Activated naive CD4-positive, alpha-beta T cell treated with anti-CD3 and anti-CD28 coated beads, Interleukin-2, amount 10 ng/mL, durations not matched to agents 7 days and 5 days (primary cell): ENCODE measurements around the gene TM4SF1.

Experiments
- CTCF ChIA-PET: fragments of 350-600 bp; sonication (Branson Sonifier 250); formaldehyde crosslinking; loops from one replicate; lab custom pipeline; 2021; ENCODE audit warnings: antibody characterized with exemption; lab: Charles Lee
- DNase-seq: peaks from one replicate; pipeline ENCODE4 v3.0.0-alpha.2; 2020
- H3K27ac Mint-ChIP-seq: one replicate; pipeline ENCODE4 v1.8.0; 2021; ENCODE audit warnings: mild to moderate bottlenecking, moderate library complexity, mixed read lengths
- H3K27me3 Mint-ChIP-seq: one replicate; pipeline ENCODE4 v1.8.0; 2021; ENCODE audit warnings: mild to moderate bottlenecking, mixed read lengths
- H3K36me3 Mint-ChIP-seq: one replicate; pipeline ENCODE4 v1.8.0; 2021; ENCODE audit warnings: mixed read lengths
- H3K4me1 Mint-ChIP-seq: one replicate; pipeline ENCODE4 v1.8.0; 2021; ENCODE audit warnings: mixed read lengths
- H3K4me3 Mint-ChIP-seq: one replicate; pipeline ENCODE4 v1.8.0; 2021; ENCODE audit warnings: mild to moderate bottlenecking, moderate library complexity, mixed read lengths
- H3K9me3 Mint-ChIP-seq: one replicate; pipeline ENCODE4 v1.8.0; 2021; ENCODE audit warnings: mixed read lengths

Gene TM4SF1

GRCh38 chr3:149402481-149402880 lies 25.0 kb upstream of the TM4SF1 start:
- peaks cover 9% of the 10 kb centered on the region for H3K27me3 Mint-ChIP-seq
- no peaks in the 10 kb centered on the region for H3K4me1 Mint-ChIP-seq
- CTCF ChIA-PET: no interaction called here
- no peak overlapping the region for H3K27ac Mint-ChIP-seq
- H3K4me3 Mint-ChIP-seq: no peak overlapping the region
- H3K9me3 Mint-ChIP-seq: no peaks in the 10 kb centered on the region
- H3K36me3 Mint-ChIP-seq: no peaks in the 10 kb centered on the region
- DNase-seq: no peak

DNA sequence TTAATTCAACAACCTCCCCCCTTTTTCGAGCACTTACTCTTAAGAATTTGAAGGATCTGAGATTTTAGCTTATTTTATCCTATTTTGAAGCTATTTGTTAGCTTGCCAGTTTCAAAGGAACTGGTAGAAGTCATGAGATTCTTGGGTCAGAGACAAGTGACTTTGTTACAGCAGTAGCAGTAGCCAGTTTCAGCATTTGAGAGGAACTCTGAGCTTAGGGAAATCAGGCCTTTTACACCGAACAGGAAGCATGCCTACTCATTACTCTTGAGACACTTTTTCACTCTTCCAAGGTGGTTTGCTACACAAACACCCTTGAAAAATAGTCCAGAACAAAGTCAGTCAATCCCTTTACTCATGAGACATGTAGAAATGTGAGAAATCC lies 24.5 kb upstream of the TM4SF1 start:
- no peaks in the 10 kb centered on the region for H3K4me1 Mint-ChIP-seq
- CTCF ChIA-PET: no interaction called here
- no peaks in the 10 kb centered on the region for H3K36me3 Mint-ChIP-seq
- H3K9me3 Mint-ChIP-seq: no peaks in the 10 kb centered on the region
- DNase-seq: no peak
- H3K27ac Mint-ChIP-seq: no peak overlapping the region
- no peak overlapping the region for H3K4me3 Mint-ChIP-seq
- peaks cover 9% of the 10 kb centered on the region for H3K27me3 Mint-ChIP-seq

DNA sequence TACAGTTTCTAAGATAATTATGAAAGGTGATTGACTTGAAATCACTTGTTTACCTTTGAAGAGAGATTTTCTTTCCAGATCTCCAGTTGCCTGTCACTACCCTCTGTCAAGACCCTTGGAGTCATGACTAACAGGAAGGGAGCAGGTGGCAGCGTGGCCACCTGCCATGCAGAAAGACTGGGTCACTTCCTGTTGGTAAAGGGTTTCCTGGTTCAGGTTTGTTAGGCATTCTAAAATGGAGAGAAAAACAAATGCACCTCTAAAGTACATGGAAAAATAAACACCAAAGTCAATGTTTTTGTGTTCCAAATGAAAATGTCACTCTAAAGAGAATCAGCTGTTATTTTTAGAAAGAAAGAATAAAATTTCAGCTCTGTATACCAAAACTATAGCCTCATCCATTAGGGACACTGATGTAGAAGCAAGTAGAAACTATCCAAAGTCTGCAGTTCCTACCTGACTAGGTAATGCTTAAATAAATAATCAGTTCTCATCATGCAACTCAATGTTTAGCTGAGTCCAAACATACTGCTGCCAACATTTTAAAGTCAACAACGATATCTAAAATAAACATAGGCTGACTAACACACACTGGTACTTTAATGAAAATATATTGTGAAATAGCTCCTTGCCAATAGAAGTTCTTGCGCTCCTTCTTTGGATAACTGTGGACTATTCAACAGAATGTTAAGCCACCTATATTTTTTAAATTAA lies 23.9 kb upstream of the TM4SF1 start:
- H3K36me3 Mint-ChIP-seq: no peaks in the 10 kb centered on the region
- H3K9me3 Mint-ChIP-seq: no peaks in the 10 kb centered on the region
- CTCF ChIA-PET: no interaction called here
- H3K4me1 Mint-ChIP-seq: no peaks in the 10 kb centered on the region
- no peak for DNase-seq
- no peak overlapping the region for H3K27ac Mint-ChIP-seq
- peaks cover 8% of the 10 kb centered on the region for H3K27me3 Mint-ChIP-seq
- H3K4me3 Mint-ChIP-seq: no peak overlapping the region

DNA sequence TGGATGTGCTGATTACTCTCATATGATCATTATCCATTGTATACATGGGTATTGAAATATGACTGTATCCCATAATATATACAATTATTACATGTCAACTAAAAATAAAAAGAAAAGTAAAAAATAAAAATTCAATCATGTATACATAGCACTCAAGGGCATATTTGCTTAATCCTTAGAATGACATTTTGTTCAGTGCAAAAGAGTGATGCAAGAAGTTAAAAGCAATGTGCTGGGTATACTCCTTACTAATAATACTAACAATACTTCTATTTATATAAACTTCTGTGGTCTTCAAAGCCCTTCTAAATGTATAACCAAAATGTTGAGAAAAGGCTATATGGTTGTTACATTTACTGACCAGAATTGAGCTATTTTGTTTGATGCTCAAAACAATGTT lies 23.2 kb upstream of the TM4SF1 start:
- no peaks in the 10 kb centered on the region for H3K36me3 Mint-ChIP-seq

GRCh38 chr3:149398296-149398695 lies 20.8 kb upstream of the TM4SF1 start:
- DNase-seq: no peak
- CTCF ChIA-PET: no interaction called here
- H3K9me3 Mint-ChIP-seq: no peaks in the 10 kb centered on the region
- no peaks in the 10 kb centered on the region for H3K4me1 Mint-ChIP-seq
- no peak overlapping the region for H3K4me3 Mint-ChIP-seq
- H3K27me3 Mint-ChIP-seq: peaks cover 4% of the 10 kb centered on the region
- H3K27ac Mint-ChIP-seq: no peak overlapping the region
- H3K36me3 Mint-ChIP-seq: no peaks in the 10 kb centered on the region

More for the DNA sequence above, 23.2 kb upstream of the TM4SF1 start:
- Mint-ChIP-seq H3K4me3 (no peak overlapping the region), H3K9me3 (no peaks in the 10 kb centered on the region), H3K4me1 (no peaks in the 10 kb centered on the region), H3K27me3 (peaks cover 4% of the 10 kb centered on the region), H3K27ac (no peak overlapping the region)
- DNase-seq: no peak
- CTCF ChIA-PET: no interaction called here

DNA sequence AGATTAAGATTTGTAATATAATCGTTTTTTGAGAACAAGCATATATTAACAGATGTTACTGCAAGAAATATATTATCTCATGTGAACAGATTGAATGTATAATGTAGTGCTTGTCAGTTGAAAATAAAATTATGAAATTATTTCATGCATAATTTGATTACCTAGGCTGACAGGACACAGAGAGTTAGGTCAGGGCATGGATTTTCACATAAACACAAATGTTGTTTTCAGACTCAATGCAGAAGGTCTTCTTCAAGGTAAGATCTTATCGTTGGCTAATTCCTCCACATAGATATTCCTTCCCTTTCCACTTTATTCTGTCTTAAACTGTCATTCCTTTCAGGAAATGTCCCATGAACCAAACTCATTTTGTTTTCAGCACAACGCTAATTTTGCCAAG lies 20.1 kb upstream of the TM4SF1 start:
- DNase-seq: no peak
- no peak overlapping the region for H3K4me3 Mint-ChIP-seq
- no peaks in the 10 kb centered on the region for H3K4me1 Mint-ChIP-seq
- no peak overlapping the region for H3K27ac Mint-ChIP-seq
- H3K36me3 Mint-ChIP-seq: no peaks in the 10 kb centered on the region
- CTCF ChIA-PET: no interaction called here
- H3K9me3 Mint-ChIP-seq: no peaks in the 10 kb centered on the region
- peaks cover 4% of the 10 kb centered on the region for H3K27me3 Mint-ChIP-seq

GRCh38 chr3:149396476-149396875 lies 19.0 kb upstream of the TM4SF1 start:
- CTCF ChIA-PET: no interaction called here
- Mint-ChIP-seq H3K27ac (no peak overlapping the region), H3K4me3 (no peak overlapping the region), H3K36me3 (no peaks in the 10 kb centered on the region), H3K9me3 (no peaks in the 10 kb centered on the region), H3K4me1 (no peaks in the 10 kb centered on the region), H3K27me3 (peaks cover 4% of the 10 kb centered on the region)
- no peak for DNase-seq

DNA sequence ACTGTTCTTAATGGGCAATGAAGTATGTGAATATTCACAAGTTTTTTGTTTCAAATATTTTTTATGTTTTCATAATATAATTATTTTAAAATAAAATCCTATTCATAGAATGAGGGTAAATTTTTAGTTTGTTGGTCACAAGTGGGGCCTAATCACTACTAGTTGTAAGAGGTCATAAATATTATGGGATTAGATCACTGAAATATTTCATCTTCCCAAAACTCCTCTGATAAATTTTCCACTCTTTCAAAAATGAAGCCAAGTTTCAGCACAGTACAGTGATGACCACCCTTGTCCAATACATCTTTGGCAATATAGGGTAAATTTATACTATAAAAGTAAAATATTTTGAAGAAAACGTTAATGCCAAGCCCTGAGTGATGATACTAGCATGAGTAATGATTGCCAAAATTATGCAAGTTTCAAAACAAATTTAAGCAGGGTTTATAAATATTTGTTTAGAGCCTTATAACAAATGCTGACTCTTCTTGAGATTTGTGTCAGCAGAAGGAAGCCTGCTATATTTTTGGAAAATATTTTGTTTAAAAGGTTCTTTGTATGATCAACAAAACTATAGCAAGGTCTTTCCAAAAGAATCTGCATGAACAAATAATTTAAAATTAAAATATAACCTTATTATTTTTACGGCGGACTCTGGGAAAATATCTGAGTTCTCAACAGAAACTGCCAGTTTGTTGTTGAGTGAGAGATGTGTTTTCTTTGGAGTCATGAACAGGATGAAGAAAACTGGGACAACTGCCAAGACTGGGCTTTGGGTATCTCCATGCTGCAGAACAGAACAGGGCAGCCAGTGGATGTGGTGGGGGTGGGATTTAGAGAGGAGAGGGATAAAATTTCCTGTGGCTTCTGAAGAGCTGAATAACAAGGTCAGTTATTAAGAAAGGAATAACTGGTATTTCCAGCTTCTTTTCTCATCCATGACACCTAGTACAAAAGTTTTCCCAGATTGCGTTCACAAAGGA lies 17.9 kb upstream of the TM4SF1 start:
- Mint-ChIP-seq H3K27ac (no peak overlapping the region), H3K9me3 (no peaks in the 10 kb centered on the region), H3K27me3 (peaks cover 4% of the 10 kb centered on the region), H3K4me1 (no peaks in the 10 kb centered on the region), H3K36me3 (no peaks in the 10 kb centered on the region), H3K4me3 (no peak overlapping the region)
- DNase-seq: no peak
- CTCF ChIA-PET: no interaction called here

DNA sequence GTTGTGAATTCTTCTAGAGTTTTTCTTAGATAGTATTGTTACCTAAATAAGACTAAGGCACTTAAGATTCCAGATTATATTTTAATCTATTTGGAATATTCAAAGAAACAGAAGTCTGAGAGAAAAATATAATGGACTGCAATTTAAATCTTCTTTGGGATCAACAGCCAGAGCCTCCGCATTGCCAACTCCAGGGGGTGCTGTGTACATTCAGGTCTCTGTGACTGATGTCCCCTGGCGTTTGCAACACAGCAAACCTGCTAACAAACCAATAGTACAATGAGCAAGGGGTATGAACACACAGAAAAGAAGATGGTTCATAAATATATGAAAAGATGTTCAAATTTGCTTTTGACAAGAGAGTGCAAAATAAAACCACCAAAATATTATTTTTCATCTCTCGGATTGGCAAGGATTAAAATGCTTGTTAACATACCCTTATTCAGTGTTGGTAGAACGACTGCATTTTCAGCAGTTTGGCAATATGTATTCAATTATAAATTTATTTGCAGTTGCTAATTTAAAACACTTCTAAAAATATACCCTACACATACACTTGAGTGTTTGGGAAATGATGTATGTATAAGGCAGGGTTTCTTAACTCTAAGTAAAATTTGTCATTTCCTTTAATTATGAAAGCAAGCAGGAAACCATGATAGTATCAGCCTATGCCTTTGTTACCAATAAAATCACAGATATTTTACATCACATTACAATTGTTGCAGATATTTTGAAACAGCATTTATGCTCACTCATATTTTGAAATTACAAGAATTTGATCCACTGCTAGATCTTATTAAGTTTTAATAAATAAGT lies 16.1 kb upstream of the TM4SF1 start:
- no peaks in the 10 kb centered on the region for H3K4me1 Mint-ChIP-seq
- DNase-seq: peak; percentile 41
- CTCF ChIA-PET: no interaction called here
- H3K36me3 Mint-ChIP-seq: no peaks in the 10 kb centered on the region
- H3K4me3 Mint-ChIP-seq: no peak overlapping the region
- no peak overlapping the region for H3K27ac Mint-ChIP-seq
- H3K27me3 Mint-ChIP-seq: no peaks in the 10 kb centered on the region
- H3K9me3 Mint-ChIP-seq: no peaks in the 10 kb centered on the region

- H3K4me1 Mint-ChIP-seq: no peaks in the 10 kb centered on the region
- CTCF ChIA-PET: no interaction called here
- H3K27ac Mint-ChIP-seq: no peak overlapping the region
- no peaks in the 10 kb centered on the region for H3K9me3 Mint-ChIP-seq
- no peaks in the 10 kb centered on the region for H3K36me3 Mint-ChIP-seq
- no peak overlapping the region for H3K4me3 Mint-ChIP-seq
- DNase-seq: no peak
- no peaks in the 10 kb centered on the region for H3K27me3 Mint-ChIP-seq
Measured at GRCh38 chr3:149391960-149392359, 14.5 kb upstream of the TM4SF1 start.

- DNase-seq: no peak
- no peaks in the 10 kb centered on the region for H3K36me3 Mint-ChIP-seq
- H3K27ac Mint-ChIP-seq: no peak overlapping the region
- H3K4me1 Mint-ChIP-seq: no peaks in the 10 kb centered on the region
- no peak overlapping the region for H3K4me3 Mint-ChIP-seq
- H3K9me3 Mint-ChIP-seq: no peaks in the 10 kb centered on the region
- peaks cover 5% of the 10 kb centered on the region for H3K27me3 Mint-ChIP-seq
- CTCF ChIA-PET: no interaction called here
Measured at GRCh38 chr3:149390772-149391212, 13.3 kb upstream of the TM4SF1 start.

DNA sequence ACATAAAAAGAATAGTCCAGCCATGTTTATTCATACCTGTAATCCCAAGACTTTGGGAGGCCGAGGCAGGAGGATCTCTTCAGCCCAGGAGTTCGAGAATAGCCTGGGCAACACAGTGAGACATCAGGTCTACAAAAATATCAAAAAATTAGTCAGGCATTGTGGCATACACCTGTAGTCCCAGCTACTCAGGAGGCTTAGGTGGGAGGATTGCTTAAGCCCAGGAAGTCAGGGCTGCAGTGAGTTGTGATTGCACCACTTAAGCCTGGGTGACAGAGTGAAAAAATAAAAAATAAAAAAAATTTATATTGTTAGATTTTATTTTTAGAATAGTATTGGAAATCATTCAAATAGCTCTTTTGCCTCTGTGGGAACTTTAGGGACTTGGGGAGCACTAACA lies 12.8 kb upstream of the TM4SF1 start:
- no peaks in the 10 kb centered on the region for H3K9me3 Mint-ChIP-seq
- H3K27me3 Mint-ChIP-seq: peaks cover 5% of the 10 kb centered on the region
- H3K36me3 Mint-ChIP-seq: no peaks in the 10 kb centered on the region
- DNase-seq: no peak
- H3K27ac Mint-ChIP-seq: no peak overlapping the region
- no peak overlapping the region for H3K4me3 Mint-ChIP-seq
- CTCF ChIA-PET: no interaction called here
- H3K4me1 Mint-ChIP-seq: no peaks in the 10 kb centered on the region

DNA sequence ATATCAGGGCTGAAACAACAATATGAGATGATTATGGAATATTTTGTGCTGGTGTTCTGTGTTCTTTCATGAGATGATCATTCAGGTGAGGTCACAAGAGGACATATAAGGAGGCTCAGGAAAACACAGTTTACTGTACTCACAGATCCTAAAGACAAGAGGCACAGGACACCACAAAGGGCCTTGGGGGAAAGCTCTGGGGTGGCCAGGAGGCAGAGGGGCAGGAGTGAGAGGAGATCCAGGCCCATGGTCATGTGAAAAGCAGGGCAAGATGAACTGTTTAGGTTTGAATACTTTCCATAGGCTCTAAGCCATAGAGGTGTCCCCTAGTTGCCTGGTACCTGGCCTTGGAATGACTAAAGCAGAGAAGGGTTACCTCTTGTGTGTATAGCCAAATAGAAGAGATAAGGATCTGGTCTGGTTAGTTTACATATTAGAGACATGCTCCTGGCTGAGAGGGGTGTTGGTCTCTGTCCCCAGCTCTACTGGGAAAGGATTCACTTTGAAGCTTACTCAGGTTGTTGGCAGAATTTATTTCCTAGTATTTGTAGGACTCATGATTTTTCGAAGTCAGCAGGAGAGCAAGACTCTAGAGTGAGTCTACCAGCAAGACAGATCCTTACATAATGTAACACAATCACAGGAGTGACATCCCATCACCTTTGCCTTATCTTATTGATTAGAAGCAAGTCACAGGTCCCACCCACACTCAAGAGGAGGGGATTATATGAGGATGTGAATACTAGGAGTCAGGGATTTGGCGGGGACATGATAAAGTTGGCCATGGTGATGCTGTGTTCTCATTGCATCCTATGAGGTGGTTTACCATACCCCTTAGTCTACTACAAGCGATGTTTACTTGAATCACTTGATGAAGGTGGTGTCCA lies 11.3 kb upstream of the TM4SF1 start:
- Mint-ChIP-seq H3K4me1 (no peaks in the 10 kb centered on the region), H3K36me3 (no peaks in the 10 kb centered on the region), H3K9me3 (no peaks in the 10 kb centered on the region), H3K4me3 (no peak overlapping the region), H3K27ac (no peak overlapping the region), H3K27me3 (peaks cover 5% of the 10 kb centered on the region)
- no peak for DNase-seq
- CTCF ChIA-PET: no interaction called here
